ENCODE data around the gene CDKN2AIPNL. TPM values are rescaled to one million over a fixed set of nuclear protein-coding genes. Genes with fewer than 3 reads are reported as not detected.

The CDKN2AIPNL gene
- polyA plus RNA-seq, 1 of the 3 experiments (the other 2 are of a cell fraction), result 23.3 TPM

DNA sequence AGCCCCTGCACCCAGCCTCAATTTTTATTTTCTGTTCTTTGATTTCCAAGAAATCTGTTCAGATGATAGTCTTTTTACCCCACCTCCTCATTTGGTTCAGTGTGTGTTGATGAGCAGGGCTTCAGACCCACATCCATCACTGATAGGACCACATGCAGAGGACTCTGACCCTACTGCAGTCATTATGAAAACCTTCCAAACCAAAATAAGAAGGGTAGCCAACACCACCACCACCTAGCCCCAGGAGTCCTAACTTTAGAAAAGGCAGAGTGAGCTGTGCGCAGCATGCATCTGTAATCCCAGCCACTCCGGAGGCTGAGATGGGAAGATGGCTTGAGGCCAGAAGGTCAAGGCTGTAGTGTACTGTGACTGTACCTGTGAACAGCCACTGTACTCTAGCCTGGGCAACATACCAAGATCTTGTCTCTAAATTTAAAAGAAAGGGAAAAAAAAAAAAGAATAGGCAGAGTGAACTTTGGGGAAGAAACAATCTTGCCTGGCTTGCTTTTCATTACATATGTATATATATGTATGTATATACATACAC is 13.0 kb downstream of the CDKN2AIPNL start:
- Histone ChIP-seq H2AFZ (ENCODE audit: low read depth) (no peak overlapping the region), H3K9me3 (no peaks in the 10 kb centered on the region), H3K27ac (ENCODE audit: low read depth in 2 of 2, low read length in 1 of 2) (no peak overlapping the region), H4K20me1 (ENCODE audit: insufficient read depth) (no peaks in the 10 kb centered on the region), H3K36me3 (replicated peaks in 1 of 2; ENCODE audit: control insufficient read depth in 1 of 2, insufficient read depth in 2 of 2, low read length in 1 of 2) (peaks cover 26 to 40% of the 10 kb centered on the region in 2 experiments), H3K27me3 (ENCODE audit: insufficient read depth) (no peaks in the 10 kb centered on the region), H3K9me2 (no peaks in the 10 kb centered on the region), H3K9ac (no peak overlapping the region), H3K4me1 (ENCODE audit: control insufficient read depth in 1 of 2, insufficient read depth in 2 of 2, low read depth in 1 of 2, low read length in 1 of 2) (no peaks in the 10 kb centered on the region), H3F3A (replicated peaks; ENCODE audit: insufficient read depth) (peaks cover 28% of the 10 kb centered on the region), H3K4me3 (ENCODE audit: low read depth in 2 of 2, low read length in 1 of 2) (no peak overlapping the region), H3K4me2 (no peak overlapping the region), H3K79me2 (ENCODE audit: insufficient read depth) (no peaks in the 10 kb centered on the region)
- no peak for DNase-seq
- ChIA-PET CTCF (interaction anchor here (3.9 kb wide), 1 partner anchor 13 kb away, joined by 16 read pairs; the partner anchor contains the start of gene CDKN2AIPNL), POLR2A (no interaction called here)
- TF ChIP-seq GABPA (IDR thresholded peaks at IDR 0.05; ENCODE audit: low read depth) (no peak), GATA2 (CRISPR knock-in tag; IDR thresholded peaks at IDR 0.05) (no peak), FOSL2 (IDR thresholded peaks at IDR 0.05; ENCODE audit: borderline replicate concordance, low read depth) (no peak), TEAD4 (IDR thresholded peaks at IDR 0.05; ENCODE audit: borderline replicate concordance, insufficient read depth) (no peak), EP300 (IDR thresholded peaks at IDR 0.05; ENCODE audit: borderline replicate concordance in 1 of 2, low read depth in 1 of 2, low read length in 1 of 2) (no peak), EZH2phosphoT487 (IDR thresholded peaks at IDR 0.05; ENCODE audit: borderline replicate concordance, low read depth) (no peak)
- TF ChIP-seq, protein P1, sequence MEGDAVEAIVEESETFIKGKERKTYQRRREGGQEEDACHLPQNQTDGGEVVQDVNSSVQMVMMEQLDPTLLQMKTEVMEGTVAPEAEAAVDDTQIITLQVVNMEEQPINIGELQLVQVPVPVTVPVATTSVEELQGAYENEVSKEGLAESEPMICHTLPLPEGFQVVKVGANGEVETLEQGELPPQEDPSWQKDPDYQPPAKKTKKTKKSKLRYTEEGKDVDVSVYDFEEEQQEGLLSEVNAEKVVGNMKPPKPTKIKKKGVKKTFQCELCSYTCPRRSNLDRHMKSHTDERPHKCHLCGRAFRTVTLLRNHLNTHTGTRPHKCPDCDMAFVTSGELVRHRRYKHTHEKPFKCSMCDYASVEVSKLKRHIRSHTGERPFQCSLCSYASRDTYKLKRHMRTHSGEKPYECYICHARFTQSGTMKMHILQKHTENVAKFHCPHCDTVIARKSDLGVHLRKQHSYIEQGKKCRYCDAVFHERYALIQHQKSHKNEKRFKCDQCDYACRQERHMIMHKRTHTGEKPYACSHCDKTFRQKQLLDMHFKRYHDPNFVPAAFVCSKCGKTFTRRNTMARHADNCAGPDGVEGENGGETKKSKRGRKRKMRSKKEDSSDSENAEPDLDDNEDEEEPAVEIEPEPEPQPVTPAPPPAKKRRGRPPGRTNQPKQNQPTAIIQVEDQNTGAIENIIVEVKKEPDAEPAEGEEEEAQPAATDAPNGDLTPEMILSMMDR (IDR thresholded peaks at IDR 0.05), result no peak
- 100% methylated on average over 2 of the region's 2 CpGs for WGBS (ENCODE audit: low lambda C conversion rate)

DNA sequence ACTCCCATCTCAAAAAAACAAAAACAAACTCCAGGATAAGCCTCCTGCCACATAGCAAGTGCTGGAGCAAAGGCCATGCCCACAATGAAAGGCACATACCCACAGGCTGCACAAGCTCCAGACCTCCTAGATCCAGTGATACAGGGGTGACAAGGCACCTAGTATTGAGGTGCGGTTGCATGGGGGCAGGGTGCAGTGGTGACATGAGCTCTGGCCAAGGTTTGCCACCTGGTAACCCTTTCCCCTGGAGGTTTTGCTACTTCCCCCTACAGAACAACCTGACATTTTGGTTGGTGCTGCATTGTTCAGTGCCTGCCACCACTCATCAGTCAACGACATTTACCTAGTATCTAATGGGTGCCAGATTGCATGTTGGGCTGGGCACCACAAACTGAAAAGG is 14.5 kb downstream of the CDKN2AIPNL start:
- CTCF ChIA-PET, result interaction anchor here (1.1 to 2.7 kb wide), 3 partner anchors 14 to 26 kb away, joined by 3 to 8 read pairs (median 3); partner anchors contain the start of genes CDKN2AIPNL and UBE2B
- no peaks in the 10 kb centered on the region for H3K4me1 ChIP-seq (ENCODE audit: control insufficient read depth in 1 of 2, insufficient read depth in 2 of 2, low read depth in 1 of 2, low read length in 1 of 2)
- DNase-seq, result no peak
- POLR2A ChIA-PET, result interaction anchor here (0.7 to 1.6 kb wide), 5 partner anchors 10 to 190 kb away, joined by 3 to 4 read pairs (median 4); partner anchors contain the start of gene CDKN2AIPNL
- H4K20me1 ChIP-seq (ENCODE audit: insufficient read depth), result no peaks in the 10 kb centered on the region
- H3K27me3 ChIP-seq (ENCODE audit: insufficient read depth), result no peaks in the 10 kb centered on the region
- 90% methylated on average over 2 of the region's 2 CpGs for WGBS (ENCODE audit: low lambda C conversion rate)
- peaks cover 5% of the 10 kb centered on the region; the same call in 1 of the 2 replicates for H3K79me2 ChIP-seq (ENCODE audit: insufficient read depth)
- H3K4me2 ChIP-seq, result no peak overlapping the region
- peaks cover 17% of the 10 kb centered on the region for H3F3A ChIP-seq (replicated peaks; ENCODE audit: insufficient read depth)
- H3K4me3 ChIP-seq (ENCODE audit: low read depth in 2 of 2, low read length in 1 of 2), result no peak overlapping the region
- H3K9me2 ChIP-seq, result no peaks in the 10 kb centered on the region
- no peak overlapping the region for H2AFZ ChIP-seq (ENCODE audit: low read depth)
- H3K9me3 ChIP-seq, result no peaks in the 10 kb centered on the region
- no peak overlapping the region for H3K9ac ChIP-seq
- H3K36me3 ChIP-seq (replicated peaks in 1 of 2; ENCODE audit: control insufficient read depth in 1 of 2, insufficient read depth in 2 of 2, low read length in 1 of 2), result peaks cover 39 to 55% of the 10 kb centered on the region in 2 experiments
- H3K27ac ChIP-seq (ENCODE audit: low read depth in 2 of 2, low read length in 1 of 2), result no peak overlapping the region
- TF ChIP-seq RAD21 (IDR thresholded peaks at IDR 0.05; ENCODE audit: low read length) (no peak), CHD2 (IDR thresholded peaks at IDR 0.05; ENCODE audit: low read length, partially characterized antibody) (no peak), MXI1 (IDR thresholded peaks at IDR 0.05; ENCODE audit: low read depth, low read length) (no peak), RXRA (IDR thresholded peaks at IDR 0.05; ENCODE audit: borderline replicate concordance, low read depth) (no peak), MEF2A (IDR thresholded peaks at IDR 0.05; ENCODE audit: borderline replicate concordance, low read depth) (no peak), FOSL2 (IDR thresholded peaks at IDR 0.05; ENCODE audit: borderline replicate concordance, low read depth) (no peak), GABPA (IDR thresholded peaks at IDR 0.05; ENCODE audit: low read depth) (no peak), TAF1 (IDR thresholded peaks at IDR 0.05; ENCODE audit: borderline replicate concordance, low read depth, low read length) (no peak), NFIC (IDR thresholded peaks at IDR 0.05; ENCODE audit: borderline replicate concordance) (no peak), RCOR1 (IDR thresholded peaks at IDR 0.05; ENCODE audit: low read length) (no peak), EZH2phosphoT487 (IDR thresholded peaks at IDR 0.05; ENCODE audit: borderline replicate concordance, low read depth) (no peak)
- TF ChIP-seq, protein P2, sequence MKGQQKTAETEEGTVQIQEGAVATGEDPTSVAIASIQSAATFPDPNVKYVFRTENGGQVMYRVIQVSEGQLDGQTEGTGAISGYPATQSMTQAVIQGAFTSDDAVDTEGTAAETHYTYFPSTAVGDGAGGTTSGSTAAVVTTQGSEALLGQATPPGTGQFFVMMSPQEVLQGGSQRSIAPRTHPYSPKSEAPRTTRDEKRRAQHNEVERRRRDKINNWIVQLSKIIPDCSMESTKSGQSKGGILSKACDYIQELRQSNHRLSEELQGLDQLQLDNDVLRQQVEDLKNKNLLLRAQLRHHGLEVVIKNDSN (IDR thresholded peaks at IDR 0.05; ENCODE audit: borderline replicate concordance, low read depth), result no peak
- TF ChIP-seq, protein P3, sequence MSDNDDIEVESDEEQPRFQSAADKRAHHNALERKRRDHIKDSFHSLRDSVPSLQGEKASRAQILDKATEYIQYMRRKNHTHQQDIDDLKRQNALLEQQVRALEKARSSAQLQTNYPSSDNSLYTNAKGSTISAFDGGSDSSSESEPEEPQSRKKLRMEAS (IDR thresholded peaks at IDR 0.05; ENCODE audit: low read depth), result no peak
- TF ChIP-seq, protein P4, sequence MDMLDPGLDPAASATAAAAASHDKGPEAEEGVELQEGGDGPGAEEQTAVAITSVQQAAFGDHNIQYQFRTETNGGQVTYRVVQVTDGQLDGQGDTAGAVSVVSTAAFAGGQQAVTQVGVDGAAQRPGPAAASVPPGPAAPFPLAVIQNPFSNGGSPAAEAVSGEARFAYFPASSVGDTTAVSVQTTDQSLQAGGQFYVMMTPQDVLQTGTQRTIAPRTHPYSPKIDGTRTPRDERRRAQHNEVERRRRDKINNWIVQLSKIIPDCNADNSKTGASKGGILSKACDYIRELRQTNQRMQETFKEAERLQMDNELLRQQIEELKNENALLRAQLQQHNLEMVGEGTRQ (IDR thresholded peaks at IDR 0.05; ENCODE audit: borderline replicate concordance, low read depth, low read length), result no peak
- TF ChIP-seq, protein P5, sequence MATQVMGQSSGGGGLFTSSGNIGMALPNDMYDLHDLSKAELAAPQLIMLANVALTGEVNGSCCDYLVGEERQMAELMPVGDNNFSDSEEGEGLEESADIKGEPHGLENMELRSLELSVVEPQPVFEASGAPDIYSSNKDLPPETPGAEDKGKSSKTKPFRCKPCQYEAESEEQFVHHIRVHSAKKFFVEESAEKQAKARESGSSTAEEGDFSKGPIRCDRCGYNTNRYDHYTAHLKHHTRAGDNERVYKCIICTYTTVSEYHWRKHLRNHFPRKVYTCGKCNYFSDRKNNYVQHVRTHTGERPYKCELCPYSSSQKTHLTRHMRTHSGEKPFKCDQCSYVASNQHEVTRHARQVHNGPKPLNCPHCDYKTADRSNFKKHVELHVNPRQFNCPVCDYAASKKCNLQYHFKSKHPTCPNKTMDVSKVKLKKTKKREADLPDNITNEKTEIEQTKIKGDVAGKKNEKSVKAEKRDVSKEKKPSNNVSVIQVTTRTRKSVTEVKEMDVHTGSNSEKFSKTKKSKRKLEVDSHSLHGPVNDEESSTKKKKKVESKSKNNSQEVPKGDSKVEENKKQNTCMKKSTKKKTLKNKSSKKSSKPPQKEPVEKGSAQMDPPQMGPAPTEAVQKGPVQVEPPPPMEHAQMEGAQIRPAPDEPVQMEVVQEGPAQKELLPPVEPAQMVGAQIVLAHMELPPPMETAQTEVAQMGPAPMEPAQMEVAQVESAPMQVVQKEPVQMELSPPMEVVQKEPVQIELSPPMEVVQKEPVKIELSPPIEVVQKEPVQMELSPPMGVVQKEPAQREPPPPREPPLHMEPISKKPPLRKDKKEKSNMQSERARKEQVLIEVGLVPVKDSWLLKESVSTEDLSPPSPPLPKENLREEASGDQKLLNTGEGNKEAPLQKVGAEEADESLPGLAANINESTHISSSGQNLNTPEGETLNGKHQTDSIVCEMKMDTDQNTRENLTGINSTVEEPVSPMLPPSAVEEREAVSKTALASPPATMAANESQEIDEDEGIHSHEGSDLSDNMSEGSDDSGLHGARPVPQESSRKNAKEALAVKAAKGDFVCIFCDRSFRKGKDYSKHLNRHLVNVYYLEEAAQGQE (IDR thresholded peaks at IDR 0.05; ENCODE audit: low read depth, low read length), result no peak

Data from SK-N-SH (cell line).